Upper lobe of right lung (tissue), 1 donor: Measurements from ENCODE around the gene TMEM9. TPM values are rescaled to one million over a fixed set of nuclear protein-coding genes. Genes with fewer than 3 reads are reported as not detected.

ENCODE experiments used
- ATAC-seq: fragments of 200-7000 bp; cut with Tn5 transposase; one replicate; pipeline ENCODE4 v1.9.1; 2020; ENCODE audit warnings: mild to moderate bottlenecking, moderate library complexity
- DNase-seq: peaks from one replicate; pipeline ENCODE4 v3.0.0-alpha.2; 2020
- H3K27ac ChIP-seq: fragments of 200-600 bp; one replicate; pipeline ENCODE4 v1.8.0; 2022
- H3K27me3 ChIP-seq: fragments of 200-600 bp; one replicate; pipeline ENCODE4 v1.8.0; 2022; ENCODE audit warnings: mild to moderate bottlenecking
- H3K36me3 ChIP-seq: fragments of 200-600 bp; one replicate; pipeline ENCODE4 v1.8.0; 2022
- H3K4me1 ChIP-seq: fragments of 200-600 bp; one replicate; pipeline ENCODE4 v1.8.0; 2022
- H3K4me3 ChIP-seq: fragments of 200-600 bp; one replicate; pipeline ENCODE4 v1.8.0; 2022; ENCODE audit warnings: mild to moderate bottlenecking
- H3K9me3 ChIP-seq: fragments of 200-600 bp; one replicate; pipeline ENCODE4 v1.8.0; 2022
- intact Hi-C: fragments of 100-400 bp; cut with DNase I; formaldehyde crosslinking; loops from one replicate; pipeline ENCODE4 v1.11.0; 2022
- total RNA-seq: library from RNA; stranded (reverse); fragmentation: NEBNext Ultra II Directional; extraction: Animal tissue kit (Norgen Biotek cat#: 25700); gene quantifications from one replicate; pipeline ENCODE4 v1.2.1, GENCODE V29; 2021
- TF ChIP-seq, protein P1 (sequence below): fragments of 200-600 bp; IDR thresholded peaks from one replicate; pipeline ENCODE4 v1.8.0; 2022; ENCODE audit warnings: antibody characterized with exemption
- donor health status: DM: no; HTN: yes; CAD: no; lungs with severe emphysema.

The TMEM9 gene
- total RNA-seq, 1 donor from 2014 or later, result 59.3 TPM

DNA sequence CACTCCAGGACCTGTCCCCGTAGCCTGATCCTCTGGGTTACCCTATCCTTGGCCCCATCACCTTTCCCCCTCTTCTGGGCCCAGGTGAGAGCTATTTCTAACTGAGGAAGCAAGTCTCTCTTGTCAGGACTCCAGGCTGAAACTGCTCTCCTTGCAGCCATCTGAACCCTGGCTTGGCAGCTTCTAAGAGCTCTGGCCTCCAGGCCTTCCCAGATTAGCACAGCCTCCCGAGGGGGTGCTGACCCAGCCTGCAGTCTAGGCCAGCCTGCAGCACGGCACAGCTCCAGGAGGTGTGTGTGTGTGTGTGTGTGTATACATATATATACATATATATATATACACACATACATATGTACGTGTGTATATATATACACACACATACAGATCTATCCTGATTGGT is 59.4 kb downstream of the TMEM9 start:
- TF ChIP-seq, protein P1, sequence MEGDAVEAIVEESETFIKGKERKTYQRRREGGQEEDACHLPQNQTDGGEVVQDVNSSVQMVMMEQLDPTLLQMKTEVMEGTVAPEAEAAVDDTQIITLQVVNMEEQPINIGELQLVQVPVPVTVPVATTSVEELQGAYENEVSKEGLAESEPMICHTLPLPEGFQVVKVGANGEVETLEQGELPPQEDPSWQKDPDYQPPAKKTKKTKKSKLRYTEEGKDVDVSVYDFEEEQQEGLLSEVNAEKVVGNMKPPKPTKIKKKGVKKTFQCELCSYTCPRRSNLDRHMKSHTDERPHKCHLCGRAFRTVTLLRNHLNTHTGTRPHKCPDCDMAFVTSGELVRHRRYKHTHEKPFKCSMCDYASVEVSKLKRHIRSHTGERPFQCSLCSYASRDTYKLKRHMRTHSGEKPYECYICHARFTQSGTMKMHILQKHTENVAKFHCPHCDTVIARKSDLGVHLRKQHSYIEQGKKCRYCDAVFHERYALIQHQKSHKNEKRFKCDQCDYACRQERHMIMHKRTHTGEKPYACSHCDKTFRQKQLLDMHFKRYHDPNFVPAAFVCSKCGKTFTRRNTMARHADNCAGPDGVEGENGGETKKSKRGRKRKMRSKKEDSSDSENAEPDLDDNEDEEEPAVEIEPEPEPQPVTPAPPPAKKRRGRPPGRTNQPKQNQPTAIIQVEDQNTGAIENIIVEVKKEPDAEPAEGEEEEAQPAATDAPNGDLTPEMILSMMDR, result no peak
- Histone ChIP-seq H3K36me3 (no peaks in the 10 kb centered on the region), H3K4me1 (no peaks in the 10 kb centered on the region), H3K27me3 (no peaks in the 10 kb centered on the region), H3K4me3 (no peak overlapping the region), H3K27ac (no peak overlapping the region), H3K9me3 (no peaks in the 10 kb centered on the region)
- DNase-seq, result no peak
- intact Hi-C loops, result no loop called here
- no peak for ATAC-seq

DNA sequence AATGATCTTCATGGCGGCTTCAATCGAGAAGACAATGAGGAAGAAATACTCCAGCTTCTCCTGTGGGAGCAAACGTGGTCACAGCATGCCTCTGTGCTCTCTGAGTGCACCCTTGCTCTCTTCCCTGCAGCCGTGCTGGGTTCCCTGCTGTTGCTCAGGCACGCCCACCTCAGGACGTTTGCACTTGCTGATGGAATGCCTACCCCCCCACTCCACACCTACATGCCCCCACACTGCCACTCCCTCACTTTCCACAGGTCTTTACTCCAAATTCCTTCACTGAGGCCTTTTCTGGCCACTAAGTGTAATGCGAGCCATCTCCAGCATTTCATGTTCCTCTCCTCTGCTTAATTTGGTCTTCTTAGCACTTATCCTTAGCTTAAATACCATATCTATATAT is 60.3 kb downstream of the TMEM9 start:
- no peak overlapping the region for H3K27ac ChIP-seq

DNA sequence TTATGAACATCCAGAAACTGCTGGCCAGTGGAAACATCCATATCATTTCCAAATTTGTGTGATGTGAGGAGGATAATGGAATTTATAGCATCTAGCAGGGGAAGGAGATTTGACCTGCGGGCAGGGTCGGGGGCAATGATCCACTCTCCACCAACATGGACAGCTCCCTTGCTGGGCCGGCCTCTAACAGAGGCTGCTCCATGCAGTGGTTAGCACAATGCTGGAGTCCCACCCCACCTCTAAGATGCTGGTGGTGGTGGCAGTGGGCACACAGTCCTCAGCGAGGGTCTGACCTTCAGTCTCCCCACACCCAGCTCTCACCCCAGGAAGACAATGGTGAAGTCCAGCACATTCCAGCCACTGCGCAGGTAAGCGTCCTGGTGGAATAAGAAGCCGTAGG is 60.7 kb downstream of the TMEM9 start:
- DNase-seq (no peak), ATAC-seq (no peak)
- no peaks in the 10 kb centered on the region for H3K9me3 ChIP-seq
- TF ChIP-seq, protein P1, result no peak
- H3K36me3 ChIP-seq, result no peaks in the 10 kb centered on the region
- no peak overlapping the region for H3K27ac ChIP-seq
- H3K4me3 ChIP-seq, result no peak overlapping the region
- intact Hi-C loops, result no loop called here
- no peaks in the 10 kb centered on the region for H3K4me1 ChIP-seq
- H3K27me3 ChIP-seq, result no peaks in the 10 kb centered on the region

More for the DNA sequence above, 60.3 kb downstream of the TMEM9 start:
- no peak for ATAC-seq
- Histone ChIP-seq H3K36me3 (no peaks in the 10 kb centered on the region), H3K4me1 (no peaks in the 10 kb centered on the region), H3K27me3 (no peaks in the 10 kb centered on the region), H3K9me3 (no peaks in the 10 kb centered on the region), H3K4me3 (no peak overlapping the region)
- TF ChIP-seq, protein P1, result no peak
- intact Hi-C loops, result no loop called here
- DNase-seq, result no peak

DNA sequence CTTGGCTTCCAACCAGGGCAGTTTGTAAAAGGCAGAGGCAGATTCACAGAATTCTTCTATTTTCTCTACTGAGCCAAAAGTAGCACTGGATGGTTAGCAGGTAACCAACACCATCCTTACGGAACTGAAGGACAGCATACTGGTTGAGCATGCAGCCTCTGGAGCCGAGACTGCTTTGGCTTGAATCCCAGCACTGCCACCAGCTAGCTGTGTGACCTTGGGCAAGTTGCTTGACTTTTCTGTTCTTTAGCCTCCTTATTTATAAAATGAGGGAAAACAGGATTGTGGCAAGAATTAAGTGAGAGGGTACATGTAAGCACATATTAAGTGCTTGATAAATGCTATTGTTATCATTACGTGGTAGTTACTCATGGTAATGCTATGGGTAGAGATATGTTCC is 61.5 kb downstream of the TMEM9 start:
- no peak for ATAC-seq
- Histone ChIP-seq H3K27me3 (no peaks in the 10 kb centered on the region), H3K27ac (no peak overlapping the region), H3K4me3 (no peak overlapping the region), H3K4me1 (no peaks in the 10 kb centered on the region), H3K9me3 (no peaks in the 10 kb centered on the region), H3K36me3 (no peaks in the 10 kb centered on the region)
- DNase-seq, result no peak
- TF ChIP-seq, protein P1, result no peak
- intact Hi-C loops, result no loop called here

DNA sequence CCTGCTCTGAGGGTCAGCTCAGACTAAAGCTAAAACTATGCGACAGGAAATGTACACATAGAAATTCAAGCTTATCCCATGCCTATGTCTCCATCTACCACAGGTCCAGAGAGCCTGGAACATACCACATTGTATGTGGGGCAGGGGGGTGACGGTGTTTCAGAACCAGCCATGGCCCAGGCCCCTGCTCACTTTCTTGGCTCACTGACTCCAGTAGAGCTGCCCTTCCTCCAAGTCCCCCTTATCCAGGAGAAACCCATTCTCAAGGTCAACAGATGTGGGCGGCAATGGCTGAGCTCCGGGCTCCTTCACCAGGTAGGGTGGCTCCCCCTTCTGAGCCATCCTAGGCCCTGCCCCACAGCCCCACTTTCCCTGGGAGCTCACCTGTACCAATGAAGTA is 63.0 kb downstream of the TMEM9 start:
- H3K4me3 ChIP-seq, result no peak overlapping the region
- DNase-seq (no peak), ATAC-seq (no peak)
- TF ChIP-seq, protein P1, result no peak
- H3K36me3 ChIP-seq, result no peaks in the 10 kb centered on the region
- no peaks in the 10 kb centered on the region for H3K27me3 ChIP-seq
- H3K9me3 ChIP-seq, result no peaks in the 10 kb centered on the region
- H3K4me1 ChIP-seq, result no peaks in the 10 kb centered on the region
- intact Hi-C loops, result no loop called here
- no peak overlapping the region for H3K27ac ChIP-seq

- TF ChIP-seq, protein P1, result no peak
- intact Hi-C loops, result no loop called here
- DNase-seq, result no peak
- H3K36me3 ChIP-seq, result no peaks in the 10 kb centered on the region
- H3K9me3 ChIP-seq, result no peaks in the 10 kb centered on the region
- H3K27me3 ChIP-seq, result no peaks in the 10 kb centered on the region
- no peak overlapping the region for H3K27ac ChIP-seq
- no peak for ATAC-seq
- H3K4me3 ChIP-seq, result no peak overlapping the region
- no peaks in the 10 kb centered on the region for H3K4me1 ChIP-seq
Measured at GRCh38 chr1:201090541-201090940, 63.7 kb downstream of the TMEM9 start.
